Right ventricle myocardium superior (tissue), 1 donor: Measurements from ENCODE around the gene CEND1. TPM values are rescaled to one million over a fixed set of nuclear protein-coding genes. Genes with fewer than 3 reads are reported as not detected.

Source experiments
- ATAC-seq: fragments of 200-7000 bp; cut with Tn5 transposase; one replicate; pipeline ENCODE4 v1.9.1; 2020; ENCODE audit warnings: mild to moderate bottlenecking; ENCODE audit not compliant: poor library complexity
- DNase-seq: peaks from one replicate; pipeline ENCODE4 v3.0.0-alpha.2; 2020
- intact Hi-C: fragments of 100-400 bp; cut with DNase I; formaldehyde crosslinking; loops from one replicate; pipeline ENCODE4 v1.11.2; 2022
- total RNA-seq: library from RNA; stranded (reverse); fragmentation: NEBNext Ultra II Directional; extraction: Animal tissue kit (Norgen Biotek cat#: 25700); gene quantifications from one replicate; pipeline ENCODE4 v1.2.1, GENCODE V29; 2021
- donor health status: DM: no; HTN: yes; CAD: no; lungs with severe emphysema.

Gene CEND1
- total RNA-seq, 1 donor from 2014 or later: 0.19 TPM

DNA sequence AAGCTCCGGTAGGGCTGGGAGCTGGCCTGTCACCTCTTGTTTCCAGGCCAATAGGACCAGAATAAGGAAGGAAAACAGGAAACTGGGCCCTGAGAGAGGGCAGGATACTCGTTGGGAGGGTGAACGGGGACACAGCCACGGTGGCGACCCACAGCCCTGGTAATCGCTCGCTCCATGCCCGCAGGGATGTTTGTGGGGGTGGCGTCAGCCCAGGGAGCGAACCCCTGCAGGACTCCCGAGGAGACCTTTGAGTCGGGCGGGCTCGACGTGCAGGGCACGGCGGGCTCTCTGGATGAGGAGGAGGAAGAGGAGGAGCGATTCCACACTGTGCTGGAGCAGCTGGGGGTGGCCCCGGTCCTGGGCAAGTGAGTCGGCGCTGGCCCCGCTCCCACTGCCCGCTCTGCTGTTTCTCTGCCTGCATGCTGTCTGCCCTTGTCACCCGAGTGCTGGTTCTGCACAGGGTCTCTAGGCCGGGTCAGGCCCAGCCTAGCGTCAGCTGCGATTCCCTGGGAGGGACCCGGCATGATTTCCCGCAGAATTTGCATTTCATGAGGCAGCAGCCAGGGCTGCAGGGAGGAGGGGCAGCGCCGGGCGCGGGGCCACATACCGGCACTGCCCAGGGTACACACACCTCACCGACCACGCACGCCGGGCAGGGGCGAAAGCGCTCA lies 39.4 kb upstream of the CEND1 start:
- ATAC-seq (peak; percentile 4), DNase-seq (peak; percentile 81)
- intact Hi-C loops: no loop called here

DNA sequence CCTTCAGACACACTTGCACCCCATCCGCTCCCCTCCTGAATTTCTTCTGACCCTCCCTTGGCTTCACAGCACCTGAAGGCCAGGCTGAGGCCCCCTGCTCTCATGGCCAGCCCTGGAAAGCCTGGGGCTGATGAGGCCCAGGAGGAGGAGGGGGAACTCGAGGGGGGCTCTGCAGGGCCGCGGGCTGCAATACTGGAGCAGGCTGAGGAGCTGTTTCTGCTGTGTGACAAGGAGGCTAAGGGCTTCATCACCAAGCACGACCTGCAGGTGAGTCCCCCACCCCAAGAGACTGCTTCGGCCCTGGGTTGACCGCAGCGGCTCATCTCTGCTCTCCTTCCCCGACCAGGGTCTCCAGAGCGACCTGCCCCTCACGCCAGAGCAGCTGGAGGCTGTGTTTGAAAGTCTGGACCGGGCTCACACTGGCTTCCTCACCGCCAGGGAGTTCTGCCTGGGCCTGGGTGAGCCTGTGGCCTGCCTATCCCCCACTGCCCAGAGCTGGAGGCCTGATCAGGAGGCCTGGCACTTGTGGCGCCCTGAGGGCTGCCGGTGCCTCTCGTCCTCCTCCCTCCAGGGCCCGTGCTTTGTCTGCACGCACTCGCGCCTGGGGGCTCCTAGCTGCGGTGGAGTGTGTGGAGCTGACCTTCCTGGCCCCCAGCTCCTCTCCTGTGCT lies 38.8 kb upstream of the CEND1 start:
- no peak for ATAC-seq
- intact Hi-C loops: no loop called here
- DNase-seq: no peak

- no peak for DNase-seq
- intact Hi-C loops: no loop called here
- no peak for ATAC-seq
Measured at GRCh38 chr11:827897-828192, 38.0 kb upstream of the CEND1 start, which contains the start of gene CRACR2B. Gene CRACR2B (plus strand): TSS chr11:827919. CDS start chr11:828608, 689 bp downstream.

GRCh38 chr11:827146-827896 lies 37.4 kb upstream of the CEND1 start:
- ATAC-seq (no peak), DNase-seq (no peak)
- intact Hi-C loops: no loop called here

- intact Hi-C loops: no loop called here
- ATAC-seq (no peak), DNase-seq (no peak)
Measured at GRCh38 chr11:826836-827145, 36.9 kb upstream of the CEND1 start.

GRCh38 chr11:826227-826621 lies 36.3 kb upstream of the CEND1 start:
- ATAC-seq (no peak), DNase-seq (no peak)
- intact Hi-C loops: no loop called here

- no peak for DNase-seq
- ATAC-seq: no peak
- intact Hi-C loops: no loop called here
Measured at GRCh38 chr11:825366-826226, 35.7 kb upstream of the CEND1 start.

DNA sequence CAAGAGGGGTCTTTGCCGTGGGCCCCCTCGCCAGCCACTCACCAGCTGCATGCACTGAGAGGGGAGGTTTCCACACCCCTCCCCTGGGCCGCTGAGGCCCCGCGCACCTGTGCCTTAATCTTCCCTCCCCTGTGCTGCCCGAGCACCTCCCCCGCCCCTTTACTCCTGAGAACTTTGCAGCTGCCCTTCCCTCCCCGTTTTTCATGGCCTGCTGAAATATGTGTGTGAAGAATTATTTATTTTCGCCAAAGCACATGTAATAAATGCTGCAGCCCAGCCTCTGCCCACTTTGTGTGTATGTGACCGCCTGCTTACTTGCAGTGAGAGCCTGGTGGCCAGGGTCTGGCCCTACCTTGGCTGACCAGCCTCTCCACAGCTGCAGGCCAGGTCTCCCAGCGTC lies 35.1 kb upstream of the CEND1 start:
- no peak for DNase-seq
- ATAC-seq: no peak
- intact Hi-C loops: no loop called here

DNA sequence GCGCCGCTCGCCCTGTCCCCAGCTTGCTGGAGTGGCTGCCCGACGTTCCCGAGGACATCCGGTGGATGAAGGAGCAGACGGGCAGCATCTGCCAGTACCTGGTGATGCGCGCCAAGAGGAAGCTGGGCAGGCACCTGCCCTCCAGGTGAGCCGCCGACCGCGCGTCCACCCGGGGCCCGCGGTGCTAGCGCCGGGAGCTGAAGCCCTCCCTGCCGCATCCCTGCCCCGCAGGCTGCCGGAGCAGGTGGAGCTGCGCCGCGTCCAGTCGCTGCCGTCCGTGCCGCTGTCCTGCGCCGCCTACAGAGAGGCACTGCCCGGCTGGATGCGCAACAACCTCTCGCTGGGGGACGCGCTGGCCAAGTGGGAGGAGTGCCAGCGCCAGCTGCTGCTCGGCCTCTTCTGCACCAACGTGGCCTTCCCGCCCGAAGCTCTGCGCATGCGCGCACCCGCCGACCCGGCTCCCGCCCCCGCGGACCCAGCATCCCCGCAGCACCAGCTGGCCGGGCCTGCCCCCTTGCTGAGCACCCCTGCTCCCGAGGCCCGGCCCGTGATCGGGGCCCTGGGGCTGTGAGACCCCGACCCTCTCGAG lies 34.5 kb upstream of the CEND1 start:
- no peak for DNase-seq
- ATAC-seq: no peak
- intact Hi-C loops: no loop called here

DNA sequence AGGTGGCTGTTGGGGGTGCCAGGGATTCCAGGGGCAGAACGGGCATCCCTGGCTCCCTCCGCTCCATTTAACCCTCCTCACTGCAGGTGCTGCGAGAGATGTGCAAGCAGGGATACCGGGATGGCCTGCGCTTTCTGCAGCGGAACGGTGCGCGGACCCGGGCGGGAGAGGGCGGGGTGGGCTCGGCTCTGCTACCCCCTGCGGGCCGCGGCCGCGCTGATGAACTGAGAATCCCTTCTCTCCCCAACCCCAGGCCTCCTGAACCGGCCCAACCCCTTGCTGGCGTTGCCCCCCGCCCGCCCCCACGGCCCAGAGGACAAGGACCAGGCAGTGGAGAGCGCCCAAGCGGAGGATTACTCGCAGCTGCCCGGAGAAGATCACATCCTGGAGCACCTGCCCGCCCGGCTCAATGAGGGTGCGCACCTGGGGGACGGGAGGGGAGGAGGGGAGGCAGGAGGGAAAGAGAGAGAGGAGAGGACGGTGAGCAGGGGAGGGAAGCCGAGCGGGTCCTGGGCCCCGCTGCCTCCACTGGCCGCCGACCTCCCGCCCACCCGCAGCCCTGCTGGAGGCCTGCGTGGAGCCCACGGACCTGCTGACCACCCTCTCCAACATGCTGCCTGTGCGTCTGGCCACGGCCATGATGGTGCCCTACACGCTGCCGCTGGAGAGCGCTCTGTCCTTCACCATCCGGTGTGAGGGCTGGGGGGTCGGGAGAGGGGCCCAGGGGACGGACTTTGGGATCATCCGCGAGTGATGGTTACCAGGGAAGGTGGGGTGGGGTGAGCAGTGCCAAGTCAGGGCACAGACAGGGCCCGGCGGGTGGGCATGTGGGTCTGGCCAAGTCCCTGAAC lies 33.8 kb upstream of the CEND1 start:
- ATAC-seq (no peak), DNase-seq (no peak)
- intact Hi-C loops: no loop called here

- ATAC-seq (no peak), DNase-seq (peak; percentile 79)
- intact Hi-C loops: no loop called here
Measured at GRCh38 chr11:821512-822371, 31.9 kb upstream of the CEND1 start.

DNA sequence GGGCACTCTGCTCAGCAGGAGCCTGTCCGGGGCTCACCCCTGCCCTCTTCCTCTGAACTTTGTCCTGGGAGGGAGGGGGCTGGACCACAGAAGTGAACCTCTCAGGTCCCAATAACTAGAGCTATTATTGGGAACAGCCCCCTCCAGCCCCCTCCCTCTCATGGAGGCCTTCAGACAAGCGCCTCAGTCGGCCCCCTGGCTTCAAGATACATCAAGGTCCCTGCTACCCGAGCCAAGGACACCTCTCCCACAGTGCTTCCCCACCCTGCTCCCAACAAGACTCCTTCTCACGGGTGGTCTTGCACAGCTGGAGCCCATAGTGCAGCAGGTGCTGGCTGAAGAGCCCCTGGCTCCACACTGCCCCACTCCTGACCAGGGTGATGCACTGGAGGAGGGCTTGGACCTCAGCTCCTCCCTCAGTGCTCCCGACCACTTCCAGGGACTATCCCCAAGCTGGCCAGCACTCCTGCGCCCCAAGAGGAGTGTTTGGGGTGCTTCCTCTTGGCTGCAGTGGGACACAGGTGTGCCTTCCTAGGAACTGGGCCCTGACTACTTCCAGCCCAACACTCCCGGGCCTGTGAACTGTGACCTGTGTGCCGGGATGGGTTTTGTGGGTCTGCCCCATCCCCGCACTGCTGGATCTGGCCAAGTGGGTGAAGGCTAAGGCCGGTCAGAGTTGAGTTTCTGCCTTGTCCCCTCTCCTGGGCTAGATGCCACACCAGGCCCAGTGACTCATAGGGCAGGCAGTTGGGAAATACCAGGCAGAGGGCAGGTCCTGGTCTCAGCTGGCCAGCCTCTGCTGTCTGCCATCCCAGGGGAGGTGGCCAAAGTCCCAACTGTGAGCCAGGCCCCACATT lies 31.0 kb upstream of the CEND1 start:
- intact Hi-C loops: no loop called here
- DNase-seq (peak; percentile 89), ATAC-seq (peak; percentile 61)

GRCh38 chr11:819943-820649 lies 30.2 kb upstream of the CEND1 start:
- DNase-seq (peak; percentile 94), ATAC-seq (peak; percentile 72)
- intact Hi-C loops: no loop called here

DNA sequence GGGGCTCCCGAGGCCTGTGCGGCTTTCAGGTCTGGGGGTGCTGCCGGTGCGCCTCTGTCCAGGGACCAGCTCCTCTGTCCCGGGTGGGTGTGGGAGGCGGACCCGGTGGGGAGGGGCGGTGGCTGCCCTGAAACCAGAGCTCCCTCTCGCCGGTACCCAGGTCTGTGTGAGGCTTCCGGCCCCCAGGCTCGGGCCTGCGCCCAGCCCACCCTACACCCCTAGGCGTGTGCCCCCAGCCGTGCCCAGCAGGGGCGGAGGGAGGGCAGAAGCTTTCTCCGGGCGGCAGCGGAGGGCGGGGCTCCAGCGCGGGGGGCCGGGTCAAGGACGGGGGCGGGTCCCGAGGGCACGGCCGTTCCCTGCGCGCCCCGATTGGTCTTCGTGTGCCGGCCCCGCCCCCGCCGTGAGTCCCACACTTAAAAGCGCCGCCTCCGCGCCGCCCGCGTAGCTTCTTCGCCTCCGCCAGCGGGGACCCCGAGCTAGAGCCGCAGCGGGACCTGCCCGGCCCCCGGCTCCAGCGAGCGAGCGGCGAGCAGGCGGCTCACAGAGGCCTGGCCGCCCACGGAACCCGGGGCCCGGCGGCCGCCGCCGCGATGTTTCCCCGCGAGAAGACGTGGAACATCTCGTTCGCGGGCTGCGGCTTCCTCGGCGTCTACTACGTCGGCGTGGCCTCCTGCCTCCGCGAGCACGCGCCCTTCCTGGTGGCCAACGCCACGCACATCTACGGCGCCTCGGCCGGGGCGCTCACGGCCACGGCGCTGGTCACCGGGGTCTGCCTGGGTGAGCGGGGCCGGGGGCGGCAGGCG lies 29.4 kb upstream of the CEND1 start:
- DNase-seq (peak; percentile 96), ATAC-seq (peak; percentile 87)
- intact Hi-C loops: no loop called here
